HG03442 (cell line): Measurements from ENCODE around the gene GSG1L.

ENCODE experiments used
- ATAC-seq: cut with Tn5 transposase; IDR thresholded peaks from one replicate; pipeline ENCODE4 v1.9.1; 2021; ENCODE audit warnings: mild to moderate bottlenecking, moderate library complexity; ENCODE audit not compliant: unreplicated experiment

Gene GSG1L

DNA sequence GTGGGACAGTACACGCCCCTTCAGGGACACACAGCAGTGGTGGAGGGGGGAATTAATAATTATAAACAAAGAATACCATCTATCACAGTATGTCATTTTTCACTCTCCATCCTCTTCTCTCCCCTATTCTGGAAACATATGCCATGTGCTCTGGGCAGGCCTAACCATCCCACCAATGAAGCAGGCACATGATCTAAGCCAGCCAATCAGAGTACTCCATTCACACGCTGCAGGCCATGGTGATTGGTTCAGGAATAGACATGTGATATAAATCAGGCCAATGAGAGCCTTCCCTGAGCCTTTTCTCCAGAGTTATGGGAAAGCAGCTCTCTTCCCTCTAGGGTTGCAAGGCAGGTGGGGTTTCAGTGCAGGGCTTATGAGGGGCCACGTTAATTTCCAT is 36.5 kb downstream of the GSG1L start:
- ATAC-seq, result no peak

DNA sequence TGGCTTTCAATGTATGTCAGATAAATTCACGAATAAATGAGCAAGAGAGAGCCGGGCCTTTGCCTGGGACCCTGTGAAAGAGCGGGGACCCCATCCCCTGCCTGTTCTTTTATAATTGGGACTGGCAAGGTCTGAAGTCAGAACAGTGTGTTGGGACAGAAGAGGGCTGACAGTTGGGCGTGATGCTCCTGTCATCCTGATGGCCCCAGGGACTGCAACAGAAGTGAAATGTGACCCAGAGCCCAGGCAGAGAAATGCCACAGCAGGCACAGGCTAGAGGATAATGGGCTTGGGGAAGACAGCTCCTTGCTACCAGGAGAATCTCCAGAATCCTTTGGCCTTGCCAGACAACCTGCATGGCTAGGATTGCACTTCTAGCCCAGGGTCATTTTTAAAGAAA is 37.9 kb downstream of the GSG1L start:
- no peak for ATAC-seq

DNA sequence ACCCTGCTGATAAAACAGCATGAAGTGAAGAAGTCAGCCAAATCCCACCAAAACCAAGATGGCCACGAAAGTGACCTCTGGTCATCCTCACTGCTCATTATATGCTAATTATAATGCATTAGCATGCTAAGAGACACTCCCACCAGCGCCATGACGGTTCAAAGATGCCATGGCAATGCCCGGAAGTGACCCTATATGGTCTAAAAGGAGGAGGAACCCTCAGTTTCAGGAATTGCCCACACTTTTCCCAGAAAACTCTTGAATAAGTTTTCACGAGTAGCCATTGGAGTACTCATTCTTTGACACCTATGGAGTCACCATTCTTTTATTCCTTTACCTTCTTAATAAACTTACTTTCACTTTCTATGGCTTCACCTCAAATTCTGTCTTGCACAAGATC is 44.3 kb downstream of the GSG1L start:
- no peak for ATAC-seq

DNA sequence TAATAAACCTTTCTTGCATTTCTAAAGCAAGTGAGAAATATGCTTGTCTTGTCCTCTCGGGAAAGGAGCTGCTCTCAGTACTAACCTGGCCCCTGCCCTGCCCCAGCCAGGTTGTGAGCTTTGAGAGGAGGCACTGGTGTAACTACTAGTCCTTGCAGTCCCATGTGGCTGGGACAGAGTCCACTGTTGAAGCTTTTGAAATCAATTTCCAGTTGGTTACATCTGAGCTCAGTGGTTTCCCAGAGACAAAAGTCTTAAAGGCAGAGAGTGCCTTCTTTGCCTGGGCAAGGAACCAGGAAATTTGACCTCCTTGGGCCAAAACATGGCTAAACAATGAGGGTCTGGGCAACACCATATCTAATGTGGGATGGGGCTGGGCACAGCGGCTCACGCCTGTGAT is 48.7 kb downstream of the GSG1L start:
- no peak for ATAC-seq

DNA sequence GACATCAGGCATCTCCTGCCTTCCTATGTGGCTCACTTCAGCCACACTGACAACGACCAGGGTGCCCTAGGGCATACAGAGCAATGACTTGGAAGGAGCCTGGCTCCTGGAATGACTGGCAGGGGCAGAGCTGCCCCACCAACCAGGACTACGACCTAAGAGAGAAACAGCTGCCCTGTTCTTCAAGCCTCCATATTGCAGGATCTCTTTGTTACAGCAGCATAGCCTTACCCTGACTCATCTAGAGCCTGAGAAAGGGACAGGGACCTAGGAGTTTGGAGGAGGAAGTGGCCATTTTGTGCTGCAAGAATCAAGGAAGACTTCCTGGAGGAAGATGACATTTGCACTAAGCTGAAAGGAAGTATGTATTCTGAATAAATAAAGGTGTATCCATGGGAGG is 49.6 kb downstream of the GSG1L start:
- no peak for ATAC-seq

DNA sequence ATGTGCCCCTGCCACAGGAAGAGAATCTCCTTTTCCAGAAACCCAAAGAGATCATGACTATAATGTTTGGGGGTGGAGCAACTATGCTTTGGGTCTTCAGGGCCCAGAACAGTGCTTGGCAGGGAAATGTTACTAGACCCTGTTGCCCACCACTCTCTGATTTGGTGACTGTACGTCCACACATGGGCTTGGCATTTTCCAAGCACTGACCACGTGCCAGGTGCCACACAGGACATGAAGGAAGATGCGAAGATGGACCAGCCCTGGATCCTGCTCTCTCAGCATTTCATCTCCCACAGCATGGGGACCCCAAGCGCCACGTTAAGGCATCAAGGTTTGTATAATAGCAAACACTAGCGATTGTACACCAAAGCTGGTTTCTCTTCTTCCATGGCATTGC is 50.1 kb downstream of the GSG1L start:
- no peak for ATAC-seq

DNA sequence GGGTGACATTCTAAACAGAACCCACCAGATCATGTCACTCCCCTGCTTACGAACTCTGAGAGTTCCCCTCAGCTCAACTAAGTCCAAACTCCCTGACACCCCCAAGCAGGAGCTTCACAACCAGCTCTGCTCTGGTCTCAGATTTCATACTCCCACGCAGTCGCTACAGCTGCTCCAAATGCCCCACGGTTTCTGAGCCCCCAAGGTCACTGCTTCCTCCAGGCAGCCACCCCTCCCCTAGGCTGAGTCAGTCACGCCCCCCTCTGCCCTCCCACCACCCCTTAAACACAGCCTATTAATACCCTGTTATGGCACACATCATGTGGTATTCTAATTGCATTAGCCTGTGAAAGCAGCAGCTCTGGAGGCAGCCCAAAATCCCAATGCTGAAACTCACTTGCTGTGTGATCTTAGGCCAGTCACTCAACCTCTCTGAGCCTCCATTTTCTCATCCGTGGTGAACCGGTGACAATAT is 51.5 kb downstream of the GSG1L start:
- no peak for ATAC-seq

DNA sequence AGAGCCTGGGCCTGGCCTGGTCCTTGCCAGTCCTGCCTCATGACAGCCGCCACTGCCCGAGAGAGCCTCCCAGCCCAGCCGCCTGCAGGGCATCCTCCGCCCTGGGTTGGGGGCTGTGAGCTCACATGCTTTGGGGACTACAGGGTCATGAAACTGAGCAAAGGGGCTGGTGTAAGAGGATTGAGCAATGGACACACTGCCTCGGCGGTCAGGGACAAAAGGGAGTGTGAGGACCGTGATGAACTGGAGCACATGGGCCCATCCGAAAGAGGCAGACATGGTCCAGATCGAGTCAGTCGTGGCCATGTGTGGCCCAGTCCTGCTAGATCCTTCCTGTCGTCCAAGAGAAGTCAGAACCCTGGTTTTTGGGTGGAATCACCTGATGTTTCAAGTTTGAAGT is 52.3 kb downstream of the GSG1L start:
- ATAC-seq, result no peak

DNA sequence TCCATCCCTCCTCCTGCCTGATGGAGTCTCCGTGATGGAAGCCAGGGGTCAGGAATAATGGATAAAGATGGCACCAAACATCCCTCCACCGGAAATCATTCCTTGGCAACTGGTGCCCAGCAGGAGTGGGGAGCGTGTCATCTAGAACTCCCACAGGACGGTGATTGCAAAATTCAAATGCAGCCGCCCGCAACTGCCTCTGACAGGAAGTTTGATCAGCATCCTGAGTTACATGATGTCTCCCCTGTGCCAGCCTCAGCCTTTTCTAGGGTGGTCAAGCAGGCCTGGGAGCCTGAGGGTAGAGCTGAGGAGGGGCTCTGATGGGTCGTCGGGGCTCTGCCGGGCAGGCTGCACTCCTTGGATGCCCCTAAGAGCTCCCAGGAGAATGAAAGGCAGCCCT is 52.8 kb downstream of the GSG1L start:
- ATAC-seq, result no peak

DNA sequence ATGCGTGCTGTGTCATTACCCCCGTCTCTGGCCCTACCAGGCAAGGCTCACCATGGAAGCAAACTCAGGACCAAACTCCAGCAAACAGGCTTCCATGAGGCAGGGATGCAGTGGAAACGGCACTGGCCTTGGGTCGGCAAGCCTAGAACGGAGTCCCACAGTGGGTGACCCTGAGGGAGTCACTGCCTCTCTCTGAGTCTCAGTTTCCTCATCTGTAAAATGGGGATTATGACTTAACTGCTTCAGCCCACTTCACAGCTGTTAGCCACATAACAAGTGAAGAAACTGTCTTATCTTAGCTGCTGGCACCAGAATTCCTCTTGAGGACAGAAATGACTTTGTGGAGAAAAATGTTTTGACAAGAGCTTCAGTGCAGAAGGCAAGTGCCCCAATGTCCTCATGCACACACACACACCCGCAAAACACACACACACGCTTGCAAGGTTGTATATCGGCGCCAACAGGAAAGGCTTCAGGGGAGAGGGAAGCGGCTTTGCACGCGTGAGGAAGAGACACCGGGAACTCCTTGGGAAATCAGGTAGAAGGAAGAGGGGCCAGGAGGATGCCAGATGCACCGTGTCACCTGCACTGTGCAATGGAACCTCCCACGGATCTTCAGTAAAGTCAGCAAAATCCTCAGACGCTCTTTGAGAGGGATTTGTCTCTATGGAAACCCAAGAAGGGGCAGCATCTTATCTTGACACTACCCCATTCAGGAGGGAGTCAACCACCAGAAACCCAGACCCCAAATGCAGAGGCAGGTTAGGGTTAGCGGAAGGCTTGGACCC is 53.7 kb downstream of the GSG1L start:
- no peak for ATAC-seq

DNA sequence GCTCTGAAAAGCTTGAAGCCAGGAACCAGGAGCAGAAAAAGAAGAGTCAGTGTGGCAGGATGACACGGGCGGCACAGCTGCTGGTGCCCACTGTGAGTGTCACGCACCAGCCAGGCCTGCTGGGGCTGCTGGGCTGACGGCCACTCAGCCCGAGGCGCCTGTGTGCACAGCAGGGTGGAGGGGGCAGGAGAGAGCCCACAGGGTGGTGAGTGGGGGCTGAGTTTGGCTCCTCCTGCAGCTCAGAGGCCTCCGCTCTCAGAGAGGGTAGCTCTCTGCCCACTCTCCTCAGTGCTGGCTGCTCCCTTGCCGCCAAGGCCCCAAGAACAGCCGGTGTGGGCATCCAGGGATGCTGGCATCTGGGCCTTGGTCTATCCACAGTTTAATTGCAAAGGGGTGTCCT is 59.6 kb downstream of the GSG1L start:
- ATAC-seq, result no peak

DNA sequence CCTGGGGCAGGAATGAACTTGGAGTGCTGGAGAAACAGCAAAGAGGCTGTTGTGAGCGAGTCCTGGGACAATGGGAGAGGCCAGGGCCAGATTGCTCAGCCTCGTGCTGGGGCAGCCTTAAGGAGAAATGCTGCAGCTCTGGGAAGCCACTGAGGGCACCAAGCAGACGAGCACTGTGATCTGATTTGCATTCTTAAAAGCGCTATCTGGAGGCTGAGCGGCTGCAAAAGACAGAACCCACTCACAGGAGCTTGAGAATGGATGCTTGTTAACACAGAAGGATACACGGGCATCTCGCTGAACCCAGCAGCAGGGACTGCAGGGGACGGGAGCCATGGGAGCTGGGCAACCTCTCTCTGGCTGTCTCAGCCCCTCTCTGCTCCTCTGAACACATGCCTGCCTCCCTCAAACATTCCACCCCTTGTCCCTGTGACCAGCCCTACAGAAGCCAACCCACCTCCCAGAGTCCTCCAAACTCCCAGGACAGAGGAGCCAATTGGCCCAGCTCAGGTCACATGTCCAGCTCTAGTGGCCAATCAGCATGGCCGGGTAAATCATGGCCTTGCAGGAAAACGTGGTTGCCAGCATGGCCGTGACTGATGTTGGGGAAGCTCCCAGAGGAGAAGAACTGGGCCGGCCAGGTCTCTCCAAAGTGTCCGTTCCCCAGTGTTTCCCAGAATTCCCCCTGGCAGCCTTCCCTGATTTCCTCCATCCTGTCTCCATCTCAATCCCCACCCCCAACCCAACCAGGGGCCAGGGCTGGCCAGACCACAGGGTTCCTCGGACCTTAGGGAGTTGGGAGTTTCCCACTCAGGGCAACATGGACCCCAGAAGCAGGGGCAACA is 60.3 kb downstream of the GSG1L start:
- ATAC-seq, result no peak

DNA sequence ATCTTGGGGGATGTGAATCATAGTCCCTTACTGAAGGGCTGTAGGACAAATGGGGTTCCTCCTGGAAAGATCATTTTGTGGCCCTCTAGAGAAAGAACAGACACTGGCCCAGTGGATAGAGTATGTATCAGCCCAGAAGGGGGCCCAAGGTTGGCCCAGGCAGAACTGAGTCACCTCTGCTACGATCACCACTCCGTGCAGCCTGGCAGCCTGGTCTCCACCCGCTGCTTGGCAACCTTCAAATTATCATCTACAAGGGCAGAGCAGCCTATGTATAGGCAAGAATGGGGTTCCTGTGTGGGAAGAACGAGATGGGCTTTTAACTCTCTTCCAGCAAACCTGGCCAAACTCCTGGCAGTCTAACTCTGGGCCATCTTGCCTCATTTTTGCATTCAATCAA is 61.9 kb downstream of the GSG1L start:
- no peak for ATAC-seq

DNA sequence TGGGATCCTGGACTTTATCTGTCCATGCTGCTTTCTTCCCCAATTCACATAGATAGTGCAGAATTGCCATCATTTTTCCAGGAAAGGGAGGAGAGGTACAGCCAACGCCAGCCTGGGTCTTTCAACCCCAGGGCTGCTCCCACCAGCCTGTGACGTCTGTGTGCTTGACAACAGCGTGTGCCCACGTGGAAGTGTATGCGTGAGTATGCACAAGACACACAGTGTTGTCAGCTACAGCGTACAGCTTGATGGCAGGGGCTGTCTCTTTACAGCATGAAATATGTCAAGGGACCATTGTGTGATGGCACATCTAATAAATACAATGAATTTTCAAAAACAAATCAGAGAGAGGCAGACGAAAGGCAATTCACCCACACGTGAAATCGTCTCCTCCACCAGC is 62.3 kb downstream of the GSG1L start:
- ATAC-seq, result no peak

DNA sequence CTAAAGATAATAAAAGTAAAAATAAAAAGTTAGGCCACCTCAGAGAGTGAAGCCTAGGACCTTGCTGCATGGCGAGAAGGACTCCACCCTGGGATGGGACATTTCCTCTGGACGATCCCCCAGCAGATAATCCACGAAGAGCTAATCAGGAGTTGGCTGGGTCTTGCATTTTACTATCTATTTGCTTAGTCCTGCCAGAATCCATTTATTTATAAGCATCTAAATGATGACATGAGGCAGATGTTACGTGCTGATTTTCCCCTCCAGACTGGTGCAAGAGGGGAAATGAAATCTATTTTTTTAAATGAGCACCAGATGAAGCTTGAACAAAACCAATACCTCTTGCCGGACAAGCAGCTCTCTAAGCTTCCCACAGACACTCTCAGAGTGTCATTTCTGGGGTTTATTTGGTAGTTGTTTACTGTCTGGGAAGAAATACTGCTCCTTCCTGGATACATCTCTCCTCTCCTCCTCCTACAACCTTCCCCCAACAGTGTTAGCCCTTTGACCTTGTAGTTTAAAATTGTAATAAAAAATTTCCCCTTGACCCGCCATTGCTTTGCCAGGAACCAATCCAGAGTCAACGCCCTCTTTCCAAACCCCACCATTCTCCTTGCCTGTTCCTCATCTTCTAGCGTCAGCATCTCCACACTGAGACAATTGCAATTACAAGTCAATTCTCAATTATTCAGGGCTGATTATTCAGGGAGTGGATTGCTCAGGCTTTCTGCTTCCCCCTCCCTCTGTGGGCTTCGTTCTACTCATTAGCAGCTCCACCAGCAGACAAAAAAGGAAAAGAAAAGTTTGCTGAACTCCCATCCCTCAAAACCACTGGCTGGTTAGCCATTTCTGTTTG is 63.0 kb downstream of the GSG1L start:
- ATAC-seq, result no peak

DNA sequence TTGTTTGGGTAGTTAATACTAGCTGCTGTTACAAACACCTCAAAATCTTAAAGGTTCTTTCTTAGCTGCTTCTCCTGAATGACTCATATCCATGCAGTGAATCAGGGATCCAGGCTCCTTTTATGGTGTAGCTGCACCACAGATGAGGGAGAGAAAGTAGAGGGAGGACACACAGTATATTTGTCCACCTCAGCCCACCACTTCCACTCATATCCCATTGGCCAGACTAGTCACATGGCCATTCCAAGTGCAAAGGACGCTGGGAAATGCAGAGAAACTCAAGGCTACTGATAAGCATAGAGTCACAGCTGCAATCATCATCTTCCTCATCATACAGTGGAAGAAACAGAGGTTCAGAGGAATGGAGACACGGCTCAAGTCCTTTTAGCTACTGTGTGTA is 63.8 kb downstream of the GSG1L start:
- ATAC-seq, result no peak

DNA sequence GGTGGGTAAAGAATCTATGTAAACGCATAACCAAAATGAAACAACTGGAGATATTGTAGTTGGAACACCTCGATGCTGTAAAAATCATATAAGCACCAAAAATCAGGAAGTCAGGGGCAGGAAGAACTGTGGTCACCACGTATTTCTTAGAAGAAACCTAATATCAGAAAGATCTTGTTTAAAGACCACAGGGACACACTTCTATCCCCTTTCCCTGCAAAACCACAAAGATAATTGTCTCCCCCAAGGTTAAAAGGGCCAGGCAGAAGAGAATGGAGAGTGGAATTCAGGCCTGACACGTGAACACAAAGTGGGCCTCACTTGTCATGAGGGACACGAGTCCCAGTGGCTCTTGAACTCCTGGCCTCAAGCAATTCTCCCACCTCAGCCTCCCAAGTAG is 68.1 kb downstream of the GSG1L start:
- no peak for ATAC-seq

DNA sequence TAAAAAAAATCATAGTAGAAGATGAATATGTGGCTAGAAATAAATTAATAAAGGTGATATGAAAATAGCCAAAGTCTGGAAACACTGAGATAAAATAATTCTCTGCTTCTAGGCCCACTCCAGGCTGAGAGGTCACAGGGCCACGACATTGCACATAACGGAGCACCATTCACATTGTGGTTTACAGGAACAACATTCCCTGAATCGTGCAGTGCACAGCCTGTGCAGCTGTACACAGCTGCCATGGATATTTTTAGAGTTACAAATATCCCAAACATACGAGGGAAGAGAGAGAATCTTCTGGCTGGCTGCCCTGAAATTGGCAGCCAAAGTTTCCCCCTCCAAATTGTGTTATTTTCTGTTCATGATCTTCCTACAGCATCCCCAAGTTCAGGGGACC is 68.8 kb downstream of the GSG1L start:
- ATAC-seq, result no peak

DNA sequence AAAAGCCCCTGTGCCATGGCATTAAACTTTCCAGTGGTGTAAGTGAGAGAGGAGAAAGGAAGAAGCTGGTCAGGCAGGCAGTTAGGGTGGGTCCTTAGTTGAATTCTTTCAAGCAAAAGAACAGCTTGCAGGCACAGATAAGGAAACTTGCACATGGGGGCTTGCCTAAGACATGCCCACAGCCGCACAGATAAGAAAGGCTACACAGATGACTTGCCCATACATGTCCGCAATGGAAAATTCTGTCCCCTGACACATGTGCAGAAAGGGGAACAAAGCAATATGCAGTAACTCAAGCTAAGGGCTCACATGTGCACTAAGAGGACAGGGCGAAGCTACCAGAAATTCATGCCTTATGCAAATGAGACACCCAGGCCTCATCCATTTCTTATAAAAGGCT is 69.9 kb downstream of the GSG1L start:
- ATAC-seq, result no peak

DNA sequence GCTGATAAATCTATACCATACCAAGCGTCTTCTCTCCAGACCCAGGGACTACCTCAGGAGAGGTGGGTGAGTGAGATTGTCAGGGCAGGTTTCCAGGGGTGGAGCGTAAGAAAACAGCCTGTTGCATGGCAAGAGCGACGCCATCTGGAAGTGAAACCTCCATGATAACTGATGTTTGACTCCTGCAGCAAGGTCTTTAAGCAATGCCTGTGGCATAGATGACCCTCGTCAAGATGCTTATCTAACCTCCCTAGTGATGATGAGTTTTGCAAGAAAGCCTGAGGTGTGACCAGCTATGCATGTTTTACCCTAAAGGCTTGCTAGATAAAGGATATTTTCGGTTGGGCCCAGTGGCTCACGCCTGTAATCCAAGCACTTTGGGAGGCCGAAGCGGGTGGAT is 71.6 kb downstream of the GSG1L start:
- no peak for ATAC-seq

DNA sequence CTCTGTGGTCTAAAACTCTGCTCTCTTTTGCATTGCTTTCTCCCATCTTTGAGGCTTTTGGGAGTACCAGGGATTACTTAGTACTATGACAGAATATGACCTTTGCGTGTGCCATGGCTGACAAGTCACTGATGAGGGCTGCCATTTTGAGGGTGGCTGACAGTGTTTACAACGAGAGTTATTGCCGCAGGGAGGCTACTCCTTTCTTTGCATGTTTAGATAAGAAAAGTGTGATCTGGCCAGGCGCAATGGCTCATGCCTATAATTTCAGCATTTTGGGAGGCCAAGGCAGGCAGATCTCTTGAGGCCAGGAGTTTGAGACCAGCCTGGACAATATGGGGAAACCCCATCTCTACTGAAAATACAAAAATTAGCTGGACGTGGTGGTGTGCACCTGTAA is 77.5 kb downstream of the GSG1L start:
- no peak for ATAC-seq
